ENCODE measurements around the gene CDK11A.
A peak's percentile ranks its signal among the peaks of the same experiment; 100 is the strongest.

The CDK11A gene

DNA sequence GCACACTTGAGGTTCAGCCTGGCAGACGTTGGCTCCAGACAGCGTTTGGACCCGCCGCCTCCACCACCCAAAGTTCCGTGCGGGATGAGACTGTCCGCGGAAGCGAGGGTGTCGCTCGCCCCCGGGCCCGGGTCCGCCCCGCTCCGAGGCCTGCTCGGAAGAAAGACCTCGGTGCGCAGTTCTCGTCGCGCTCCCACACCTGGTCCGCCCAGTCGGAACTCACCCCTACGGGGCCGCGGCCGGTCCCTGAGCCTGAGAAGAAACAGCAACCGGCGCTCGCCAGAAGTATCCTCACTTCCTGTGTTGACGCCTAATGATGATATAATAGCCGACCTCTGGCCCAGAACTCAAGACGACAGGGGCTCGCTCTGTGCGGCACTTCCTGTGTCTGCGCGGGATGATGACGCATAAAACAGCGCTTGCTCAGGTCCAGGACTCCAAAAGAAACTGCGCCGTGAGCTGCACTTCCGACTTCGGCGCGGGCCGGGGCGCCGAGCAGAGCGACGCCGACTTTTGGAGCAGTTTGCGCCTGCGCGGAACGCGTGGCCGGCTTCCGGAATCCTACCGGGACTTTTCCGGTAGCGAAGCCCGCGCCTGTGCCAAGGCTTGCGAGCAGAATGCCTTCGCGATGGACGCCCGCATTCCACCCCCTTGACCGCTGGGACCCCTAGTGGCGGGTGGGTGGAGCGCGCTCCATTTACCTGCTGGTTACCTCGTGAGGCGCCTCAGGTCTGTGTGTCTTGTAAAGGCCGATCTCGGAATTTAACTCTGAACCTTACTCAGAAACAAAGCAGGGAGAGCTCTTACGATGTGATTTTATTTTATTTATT lies at the start of gene CDK11A:
Gene CDK11A, minus strand, starts transcription at position 323 of the 830 bp plus-strand sequence. CDS start 1,539 bp downstream, outside the sequence.
- H3K4me3 ChIP-seq (ENCODE audit: low read depth, low read length), result peak within 1 kb of the TSS; percentile 60
- DNase-seq (ENCODE audit: low read depth), result peak; percentile 98

DNA sequence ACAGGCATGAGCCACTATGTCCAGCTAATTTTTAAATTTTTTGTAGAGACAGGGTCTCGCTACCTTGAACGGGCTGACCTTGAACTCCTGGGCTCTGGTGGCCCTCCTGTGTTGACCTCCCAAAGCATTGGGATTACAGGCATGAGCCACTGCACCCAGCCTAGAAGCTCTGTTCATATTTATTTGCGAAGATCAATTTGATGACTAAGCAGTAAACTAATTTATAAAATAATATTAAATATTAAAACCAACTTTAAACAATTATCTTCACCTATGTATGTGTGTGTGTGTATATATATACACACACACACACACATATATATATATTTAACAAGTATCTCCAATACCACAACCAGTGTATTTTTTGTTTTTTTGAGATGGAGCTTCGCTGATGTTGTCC lies 49.7 kb upstream of the CDK11A start:
- DNase-seq (ENCODE audit: low read depth), result no peak
- H3K4me3 ChIP-seq (ENCODE audit: low read depth, low read length), result no peak overlapping the region

GRCh38 chr1:1771096-1771495 lies 46.9 kb upstream of the CDK11A start:
- DNase-seq (ENCODE audit: low read depth), result no peak

DNA sequence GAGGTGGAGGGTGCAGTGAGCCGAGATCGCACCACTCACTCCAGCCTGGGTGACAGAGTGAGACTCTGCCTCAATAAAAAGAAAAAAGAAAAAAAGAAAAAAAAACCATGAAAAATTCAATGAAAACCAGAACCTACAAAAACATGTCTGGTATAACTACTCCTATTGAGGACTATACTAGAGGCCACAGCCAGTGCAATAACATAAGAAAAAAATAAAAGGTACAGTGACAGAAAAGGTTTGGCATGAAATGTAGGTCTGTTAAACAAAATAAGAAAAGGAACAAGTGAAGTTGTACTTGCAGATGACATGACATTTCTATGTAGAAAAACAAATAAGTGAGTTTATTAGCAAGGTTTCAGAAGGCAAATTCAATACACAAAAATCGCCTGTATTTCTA lies 45.9 kb upstream of the CDK11A start:
- H3K4me3 ChIP-seq (ENCODE audit: low read depth, low read length), result no peak overlapping the region
- DNase-seq (ENCODE audit: low read depth), result no peak

More at GRCh38 chr1:1771096-1771495, 46.9 kb upstream of the CDK11A start:
- H3K4me3 ChIP-seq (ENCODE audit: low read depth, low read length), result no peak overlapping the region

GRCh38 chr1:1768249-1768992 lies 44.3 kb upstream of the CDK11A start:
- no peak for DNase-seq (ENCODE audit: low read depth)
- no peak overlapping the region for H3K4me3 ChIP-seq (ENCODE audit: low read depth, low read length)

- no peak overlapping the region for H3K4me3 ChIP-seq (ENCODE audit: low read depth, low read length)
- DNase-seq (ENCODE audit: low read depth), result no peak
These were observed 40.8 kb upstream of the CDK11A start for GRCh38 chr1:1764876-1765470.

DNA sequence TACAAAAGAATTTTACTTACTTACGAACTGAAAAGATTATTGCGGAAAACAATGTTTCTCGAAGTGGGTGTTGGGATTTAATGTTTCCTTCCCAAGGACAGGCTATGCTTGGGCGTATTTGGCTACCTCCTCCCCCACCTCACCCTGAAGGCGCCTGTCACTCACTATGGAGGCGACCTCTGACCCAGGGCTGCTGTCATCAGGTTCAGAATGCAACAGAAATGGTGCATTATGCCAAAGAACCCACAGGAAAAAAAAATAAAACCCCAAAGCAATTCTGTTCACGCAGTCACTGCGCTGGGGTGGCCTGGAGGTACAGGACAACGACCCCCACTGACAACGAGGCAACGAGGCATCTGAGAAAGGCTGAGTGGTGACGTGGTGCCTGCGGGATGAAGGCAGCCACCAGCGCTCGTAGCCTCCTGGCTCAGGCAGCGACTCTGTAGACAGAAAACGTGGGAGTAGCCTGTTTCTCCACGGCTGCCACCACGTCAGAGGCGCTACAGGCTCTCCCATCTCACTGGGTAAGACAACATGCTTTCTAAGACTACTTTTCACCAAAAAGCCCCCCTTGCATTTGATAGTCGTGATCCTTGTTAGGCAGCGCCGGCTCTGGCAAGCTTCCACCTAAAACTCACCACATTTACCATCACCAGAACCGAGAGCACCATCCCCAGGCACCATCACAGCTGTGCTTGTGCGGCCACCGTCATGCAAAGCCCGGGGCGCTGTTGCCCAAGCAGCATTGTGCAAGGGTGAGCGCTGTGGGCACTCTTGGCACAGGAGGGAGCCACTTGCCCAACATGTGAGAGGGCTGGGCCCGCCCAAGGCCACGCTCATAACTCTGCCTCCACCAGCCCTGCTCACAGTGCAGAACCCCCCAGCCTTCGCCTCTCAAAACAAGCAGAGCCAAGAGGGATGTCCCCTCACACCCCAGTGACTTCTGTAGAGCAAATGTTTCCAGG lies 39.8 kb upstream of the CDK11A start:
- no peak for DNase-seq (ENCODE audit: low read depth)
- H3K4me3 ChIP-seq (ENCODE audit: low read depth, low read length), result no peak overlapping the region

- no peak for DNase-seq (ENCODE audit: low read depth)
These were observed 37.6 kb upstream of the CDK11A start for GRCh38 chr1:1761504-1762376.

DNA sequence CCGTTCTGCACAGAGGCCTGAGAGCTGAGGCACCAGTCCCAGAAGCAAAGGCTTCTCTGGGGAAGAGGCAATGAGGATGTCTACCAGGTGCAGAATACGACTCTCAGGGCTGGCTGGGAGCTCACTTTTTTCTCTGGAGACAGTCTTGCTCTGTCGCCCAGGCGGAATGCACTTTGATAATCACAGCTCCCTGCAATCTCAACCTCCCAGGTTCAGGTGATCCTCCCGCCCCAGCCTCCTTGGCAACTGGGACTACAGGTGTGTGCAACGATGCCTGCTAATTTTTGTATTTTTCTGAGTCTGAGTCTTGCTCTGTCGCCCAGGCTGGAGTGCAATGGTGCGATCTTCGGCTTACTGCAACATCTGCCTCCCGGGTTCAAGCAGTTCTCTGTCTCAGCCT lies 36.6 kb upstream of the CDK11A start:
- H3K4me3 ChIP-seq (ENCODE audit: low read depth, low read length), result no peak overlapping the region
- DNase-seq (ENCODE audit: low read depth), result no peak

More at GRCh38 chr1:1761504-1762376, 37.6 kb upstream of the CDK11A start:
- no peak overlapping the region for H3K4me3 ChIP-seq (ENCODE audit: low read depth, low read length)

DNA sequence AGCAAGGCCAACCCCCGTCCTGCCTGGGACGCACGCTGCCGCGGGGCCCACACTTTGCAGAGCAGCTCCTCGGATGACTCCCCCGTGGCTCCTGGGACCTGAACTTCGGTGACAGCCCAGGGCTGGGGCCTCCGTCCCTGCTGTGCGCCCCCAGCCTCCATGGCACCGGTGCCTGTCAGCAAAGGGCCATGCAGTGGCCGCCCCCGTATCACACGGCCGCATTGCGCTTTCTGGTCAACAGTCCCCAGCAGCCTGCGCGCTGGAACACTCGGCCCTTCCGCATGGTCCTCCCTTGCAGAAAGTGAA lies 36.1 kb upstream of the CDK11A start:
- H3K4me3 ChIP-seq (ENCODE audit: low read depth, low read length), result no peak overlapping the region
- no peak for DNase-seq (ENCODE audit: low read depth)

DNA sequence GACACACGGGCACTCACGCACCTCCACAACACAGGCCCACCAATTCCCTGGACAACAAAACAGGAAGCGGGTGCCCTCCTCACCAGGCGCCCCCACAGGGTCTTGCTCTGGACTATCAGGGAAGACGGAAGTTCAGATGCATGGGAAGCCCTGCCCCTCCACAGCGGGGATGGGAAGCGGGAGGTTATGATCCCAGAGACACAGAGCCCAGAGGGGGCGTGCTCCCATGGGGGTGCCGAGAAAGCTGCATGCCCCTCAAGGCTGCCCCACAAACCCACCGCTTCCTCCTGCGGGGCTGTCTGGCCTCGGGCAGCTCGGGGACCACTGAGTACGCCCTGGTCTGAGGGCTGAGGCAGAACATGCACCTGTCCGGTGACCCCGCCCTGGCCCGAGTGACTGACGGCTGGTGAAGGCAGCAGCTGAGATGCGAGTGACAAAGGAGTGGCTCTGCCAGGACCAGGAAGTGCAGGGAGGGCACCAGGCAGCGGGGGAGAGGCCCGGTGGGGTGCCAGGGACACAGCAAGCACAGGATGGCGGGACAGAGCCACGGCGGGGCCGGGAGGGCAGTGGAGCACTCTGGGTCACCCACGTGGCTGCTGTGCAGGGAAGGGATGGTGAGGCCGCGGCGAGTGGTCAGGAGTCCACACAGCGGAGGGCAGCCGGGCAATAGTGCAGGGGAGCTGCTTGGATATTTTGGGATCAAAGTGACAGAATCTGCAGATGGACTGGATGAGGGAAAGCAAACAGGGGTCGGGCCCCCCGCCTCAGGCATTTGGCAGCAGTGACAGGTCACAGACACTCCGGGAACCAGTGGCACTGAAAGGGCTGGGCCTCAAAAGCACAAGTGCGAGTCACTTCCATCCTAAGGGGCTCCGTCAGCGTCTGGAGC lies 35.5 kb upstream of the CDK11A start:
- no peak for DNase-seq (ENCODE audit: low read depth)
- H3K4me3 ChIP-seq (ENCODE audit: low read depth, low read length), result no peak overlapping the region

DNA sequence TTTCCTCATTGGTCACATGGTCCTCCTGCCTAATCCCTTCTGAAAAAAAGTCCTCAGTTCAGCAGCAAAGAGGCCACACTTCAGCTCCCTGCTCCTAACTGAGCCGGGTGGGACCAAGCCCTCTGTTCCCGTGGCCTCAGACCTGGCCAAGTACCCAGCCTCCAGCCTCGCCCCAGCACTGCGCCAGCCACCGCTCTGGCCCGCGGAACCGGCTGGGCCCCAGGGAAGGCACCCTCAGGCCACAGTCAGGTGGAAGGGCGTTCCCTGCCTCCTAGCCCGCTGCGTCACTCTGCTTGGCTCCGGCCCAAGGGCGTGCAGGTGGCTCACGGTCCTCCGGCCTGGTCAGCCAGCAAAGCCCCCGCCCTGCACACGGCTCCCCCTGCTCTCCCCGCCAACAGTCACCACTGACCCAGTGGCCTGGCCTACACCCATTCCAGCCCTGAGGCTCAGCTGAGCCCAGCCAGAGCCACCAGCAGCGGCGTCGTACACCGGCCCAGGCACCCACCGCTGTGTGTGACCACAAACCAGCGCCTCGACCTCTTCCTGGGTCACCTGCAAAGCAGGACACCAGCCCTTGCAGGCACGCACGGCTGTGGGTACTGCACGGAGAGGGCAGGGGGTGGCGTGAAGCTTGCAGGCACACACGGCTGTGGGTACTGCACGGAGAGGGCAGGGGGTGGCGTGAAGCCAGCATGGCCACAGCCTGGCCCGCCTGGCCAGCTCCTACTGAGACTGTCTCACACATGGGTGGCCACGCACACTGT lies 34.7 kb upstream of the CDK11A start:
- no peak for DNase-seq (ENCODE audit: low read depth)
- H3K4me3 ChIP-seq (ENCODE audit: low read depth, low read length), result no peak overlapping the region

GRCh38 chr1:1758059-1758621 lies 34.0 kb upstream of the CDK11A start:
- H3K4me3 ChIP-seq (ENCODE audit: low read depth, low read length), result no peak overlapping the region
- no peak for DNase-seq (ENCODE audit: low read depth)

DNA sequence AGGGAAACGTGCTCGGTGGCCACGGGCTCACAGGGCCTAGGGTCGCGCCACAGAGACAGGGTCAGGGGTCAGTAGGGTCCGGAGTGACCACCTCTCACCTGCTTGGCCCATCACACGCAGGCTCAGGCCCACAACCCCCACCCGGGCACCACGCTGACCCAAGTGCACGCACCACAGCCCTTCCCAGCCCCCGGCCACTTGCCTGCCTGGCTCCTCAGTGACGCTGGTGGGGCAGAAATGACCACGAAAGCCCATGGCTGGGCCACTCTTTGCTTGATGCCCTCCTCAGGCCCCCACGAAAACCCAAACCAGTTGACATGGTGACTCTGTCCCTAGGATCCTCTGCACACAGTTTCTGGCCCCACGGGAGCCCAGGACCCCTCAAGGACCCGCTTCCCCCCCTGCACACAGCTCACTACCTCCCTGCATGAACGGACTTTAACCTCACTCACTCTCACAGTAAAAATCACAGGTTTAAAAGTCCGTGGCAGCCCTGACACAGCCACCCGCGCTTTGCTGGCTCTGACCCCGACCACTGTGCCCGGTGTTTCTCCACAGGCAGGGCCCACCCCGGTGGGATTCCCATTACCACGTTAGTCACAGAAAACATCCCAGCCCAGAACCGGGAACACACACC lies 33.4 kb upstream of the CDK11A start:
- H3K4me3 ChIP-seq (ENCODE audit: low read depth, low read length), result no peak overlapping the region
- DNase-seq (ENCODE audit: low read depth), result no peak

DNA sequence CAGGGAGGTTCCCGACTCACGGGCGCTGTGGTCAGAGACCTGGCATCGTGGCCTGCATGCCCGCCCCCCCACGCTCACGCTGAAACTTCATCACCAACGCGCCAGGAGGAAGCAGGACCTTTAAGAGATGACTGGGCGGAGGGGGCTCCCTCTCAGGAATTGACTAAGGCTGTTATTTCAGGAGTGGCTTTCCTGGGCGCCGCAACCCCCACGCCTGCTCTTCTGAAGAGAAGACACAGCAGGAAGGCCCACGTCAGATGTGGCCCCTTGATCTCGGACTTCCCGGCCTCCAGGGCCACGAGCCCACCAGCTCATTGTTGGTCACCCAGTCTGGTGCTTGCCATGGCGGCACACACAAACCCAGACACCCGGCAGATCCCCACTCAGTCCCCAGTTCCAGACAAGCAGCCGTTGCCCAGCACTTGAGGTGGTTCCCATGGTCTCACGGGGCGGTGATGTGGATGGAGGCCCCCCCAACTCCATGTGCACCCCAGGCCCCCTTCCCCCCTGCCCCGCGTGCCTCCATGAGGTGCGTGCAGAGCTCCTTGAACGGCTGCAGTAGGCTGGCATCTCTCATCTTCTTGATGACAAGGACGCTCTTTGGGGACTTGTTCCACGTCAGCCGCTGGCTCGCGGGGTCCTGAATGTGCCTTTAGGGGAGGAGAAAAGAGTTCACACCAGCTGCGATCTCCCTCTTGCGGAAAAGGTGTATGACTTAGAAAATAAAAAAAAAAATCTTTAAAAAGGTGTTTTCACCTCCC lies 32.7 kb upstream of the CDK11A start:
- H3K4me3 ChIP-seq (ENCODE audit: low read depth, low read length), result no peak overlapping the region
- DNase-seq (ENCODE audit: low read depth), result no peak
